Prostate gland (tissue), 2 donors: ENCODE results near the gene PARP11.

Source experiments
- POLR2AphosphoS5 ChIP-seq: sonication (generic); formaldehyde crosslinking; IDR thresholded peaks from one replicate; pipeline ENCODE4 v1.6.1; 2017; ENCODE audit warnings: antibody characterized with exemption
- TF ChIP-seq, protein P1 (sequence below), 4 experiments: fragments of 200-600 bp in 2 of 4; fragments of 450-650 bp in 2 of 4; sonication (generic) in 2 of 4; IDR thresholded peaks; 1 replicate in 3 of 4; 2 replicates in 1 of 4; pipeline ENCODE4 v1.5.1; 2016 to 2019; ENCODE audit warnings: antibody characterized with exemption in 4 of 4, mild to moderate bottlenecking in 2 of 4, moderate library complexity in 2 of 4

DNA sequence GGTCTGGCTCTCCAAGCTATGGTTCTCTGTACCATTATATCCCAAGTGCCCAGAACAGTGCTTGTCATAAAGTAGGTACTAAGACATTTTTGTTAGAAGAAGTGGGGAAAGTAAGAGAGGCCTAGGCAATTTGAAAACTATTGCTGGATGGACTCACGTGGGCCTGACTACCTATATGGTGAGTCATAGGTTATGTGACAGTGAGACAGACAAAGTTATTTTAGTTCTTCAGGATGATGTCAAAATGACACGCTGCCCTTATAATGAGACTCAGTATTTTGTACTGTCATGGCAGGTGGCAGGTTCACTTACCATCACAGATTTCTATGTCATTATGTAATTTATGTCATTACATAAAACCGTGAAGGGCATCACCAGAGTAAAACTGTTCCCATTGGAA lies 53.1 kb downstream of the PARP11 start:
- TF ChIP-seq POLR2AphosphoS5: no peak
- TF ChIP-seq, protein P1, sequence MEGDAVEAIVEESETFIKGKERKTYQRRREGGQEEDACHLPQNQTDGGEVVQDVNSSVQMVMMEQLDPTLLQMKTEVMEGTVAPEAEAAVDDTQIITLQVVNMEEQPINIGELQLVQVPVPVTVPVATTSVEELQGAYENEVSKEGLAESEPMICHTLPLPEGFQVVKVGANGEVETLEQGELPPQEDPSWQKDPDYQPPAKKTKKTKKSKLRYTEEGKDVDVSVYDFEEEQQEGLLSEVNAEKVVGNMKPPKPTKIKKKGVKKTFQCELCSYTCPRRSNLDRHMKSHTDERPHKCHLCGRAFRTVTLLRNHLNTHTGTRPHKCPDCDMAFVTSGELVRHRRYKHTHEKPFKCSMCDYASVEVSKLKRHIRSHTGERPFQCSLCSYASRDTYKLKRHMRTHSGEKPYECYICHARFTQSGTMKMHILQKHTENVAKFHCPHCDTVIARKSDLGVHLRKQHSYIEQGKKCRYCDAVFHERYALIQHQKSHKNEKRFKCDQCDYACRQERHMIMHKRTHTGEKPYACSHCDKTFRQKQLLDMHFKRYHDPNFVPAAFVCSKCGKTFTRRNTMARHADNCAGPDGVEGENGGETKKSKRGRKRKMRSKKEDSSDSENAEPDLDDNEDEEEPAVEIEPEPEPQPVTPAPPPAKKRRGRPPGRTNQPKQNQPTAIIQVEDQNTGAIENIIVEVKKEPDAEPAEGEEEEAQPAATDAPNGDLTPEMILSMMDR (IDR thresholded peaks at IDR 0.05): no peak
